H1 (cell line): Measurements from ENCODE around the gene RETREG1. TPM values are rescaled to one million over a fixed set of nuclear protein-coding genes. Genes with fewer than 3 reads are reported as not detected.

ENCODE experiments used
- CTCF ChIA-PET: fragments of 300-600 bp; sonication (Branson Sonifier 250); formaldehyde crosslinking; loops from one replicate; lab custom pipeline; 2021; ENCODE audit not compliant: partially characterized antibody; lab: Charles Lee
- POLR2A ChIA-PET: fragments of 300-600 bp; sonication (Branson Sonifier 250); formaldehyde crosslinking; loops from one replicate; lab custom pipeline; 2021; ENCODE audit warnings: inconsistent platforms; ENCODE audit not compliant: partially characterized antibody; lab: Charles Lee
- DNase-seq, 2 experiments: peaks; one replicate each; pipeline versions ENCODE4 v3.0.0 to v3.0.0-alpha.2; 2010 to 2022; ENCODE audit warnings: low spot score in 2 of 2, low read depth in 1 of 2, mixed read lengths in 1 of 2
- FAIRE-seq: peaks from 2 replicates; lab custom pipeline; 2011; peaks lifted over from hg19 to GRCh38; lab: Jason Lieb, UNC
- H2AFZ ChIP-seq: 2 replicates; pipeline ENCODE4 v1.8.1; 2012; ENCODE audit warnings: low read length, inconsistent platforms
- H2AK5ac ChIP-seq: 2 replicates; pipeline ENCODE4 v1.6.1; 2013; ENCODE audit warnings: low read depth, low read length
- H2BK120ac ChIP-seq: replicated peaks from 2 replicates; pipeline ENCODE3; 2013; ENCODE audit warnings: low read depth, low read length, inconsistent platforms
- H2BK12ac ChIP-seq: 2 replicates; pipeline ENCODE4 v1.6.1; 2013; ENCODE audit warnings: low read depth, low read length
- H2BK15ac ChIP-seq: 2 replicates; pipeline ENCODE4 v1.6.1; 2013; ENCODE audit warnings: low read length
- H2BK20ac ChIP-seq: 2 replicates; pipeline ENCODE4 v1.6.1; 2013; ENCODE audit warnings: low read length
- H2BK5ac ChIP-seq: 2 replicates; pipeline ENCODE4 v1.6.1; 2013; ENCODE audit warnings: low read depth, low read length
- H3K14ac ChIP-seq: 2 replicates; pipeline ENCODE4 v1.6.1; 2013; ENCODE audit warnings: inconsistent platforms; ENCODE audit not compliant: insufficient read length
- H3K18ac ChIP-seq: 2 replicates; pipeline ENCODE4 v1.6.1; 2013; ENCODE audit warnings: low read length; ENCODE audit errors: extremely low read depth
- H3K23ac ChIP-seq: 2 replicates; pipeline ENCODE4 v1.6.1; 2013; ENCODE audit warnings: inconsistent platforms; ENCODE audit not compliant: insufficient read length
- H3K23me2 ChIP-seq: 2 replicates; pipeline ENCODE4 v1.6.1; 2013; ENCODE audit warnings: low read depth, low read length
- H3K27ac ChIP-seq: 2 replicates; pipeline ENCODE4 v1.6.1; 2011; ENCODE audit warnings: low read depth, low read length, inconsistent platforms
- H3K27me3 ChIP-seq, 4 experiments: replicated peaks in 1 of 4; 1 replicate in 1 of 4; 2 replicates in 3 of 4; pipeline versions ENCODE4 v1.6.1 to v1.8.1; 2011 to 2013; ENCODE audit warnings: low read length in 3 of 4, mild to moderate bottlenecking in 3 of 4, inconsistent platforms in 2 of 4, mixed read lengths in 2 of 4, moderate library complexity in 1 of 4; ENCODE audit not compliant: control insufficient read depth in 3 of 4, insufficient read depth in 3 of 4; ENCODE audit errors: extremely low read depth in 1 of 4
- H3K36me3 ChIP-seq, 4 experiments: 2 replicates each; pipeline versions ENCODE4 v1.6.1 to v1.8.1; 2011 to 2013; ENCODE audit warnings: mild to moderate bottlenecking in 4 of 4, low read length in 3 of 4, moderate library complexity in 2 of 4, control low read depth in 1 of 4, inconsistent platforms in 1 of 4; ENCODE audit not compliant: insufficient read depth in 4 of 4, control insufficient read depth in 2 of 4
- H3K4ac ChIP-seq: replicated peaks from 2 replicates; pipeline ENCODE3; 2013; ENCODE audit warnings: low read length, low read depth, mixed read lengths, inconsistent platforms; ENCODE audit not compliant: insufficient read length
- H3K4me1 ChIP-seq, 4 experiments: replicated peaks in 1 of 4; 1 replicate in 1 of 4; 2 replicates in 3 of 4; pipeline versions ENCODE4 v1.6.1 to v1.8.1; 2011 to 2013; ENCODE audit warnings: low read length in 3 of 4, inconsistent platforms in 2 of 4, mixed read lengths in 1 of 4; ENCODE audit not compliant: insufficient read depth in 4 of 4, control insufficient read depth in 3 of 4
- H3K4me2 ChIP-seq, 2 experiments: 2 replicates each; pipeline versions ENCODE4 v1.6.1 to v1.8.1; 2011 to 2013; ENCODE audit warnings: low read depth in 2 of 2, low read length in 2 of 2, control low read depth in 1 of 2, inconsistent platforms in 1 of 2, mild to moderate bottlenecking in 1 of 2; ENCODE audit not compliant: insufficient read depth in 1 of 2
- H3K4me3 ChIP-seq, 4 experiments: fragments of 200-600, 300-600 bp in 1 of 4; sonication (generic), shearing (Covaris generic), sonication (Bioruptor Twin) in 1 of 4; 2 replicates each; pipeline versions ENCODE4 v1.5.1 to v1.8.1; 2011 to 2016; ENCODE audit warnings: low read length in 4 of 4, low read depth in 3 of 4, control low read depth in 2 of 4, inconsistent platforms in 2 of 4, mild to moderate bottlenecking in 2 of 4, mixed read lengths in 1 of 4, moderate library complexity in 1 of 4; ENCODE audit not compliant: insufficient read depth in 2 of 4; ENCODE audit errors: extremely low read depth in 1 of 4
- H3K56ac ChIP-seq: replicated peaks from 2 replicates; pipeline ENCODE3; 2013; ENCODE audit warnings: low read depth, mild to moderate bottlenecking, mixed read lengths, low read length, inconsistent platforms; ENCODE audit not compliant: insufficient read length
- H3K79me1 ChIP-seq: 2 replicates; pipeline ENCODE4 v1.6.1; 2013; ENCODE audit warnings: low read depth, low read length, control low read depth
- H3K79me2 ChIP-seq, 2 experiments: 2 replicates each; pipeline versions ENCODE4 v1.6.1 to v1.8.1; 2012 to 2013; ENCODE audit warnings: low read length in 2 of 2, mild to moderate bottlenecking in 2 of 2, inconsistent platforms in 1 of 2; ENCODE audit not compliant: insufficient read depth in 2 of 2, control insufficient read depth in 1 of 2
- H3K9ac ChIP-seq, 4 experiments: replicated peaks in 1 of 4; 1 replicate in 1 of 4; 2 replicates in 3 of 4; pipeline versions ENCODE4 v1.6.1 to v1.8.1; 2011 to 2013; ENCODE audit warnings: low read depth in 3 of 4, low read length in 3 of 4, control low read depth in 2 of 4, mild to moderate bottlenecking in 2 of 4, moderate library complexity in 2 of 4, inconsistent platforms in 1 of 4; ENCODE audit errors: extremely low read depth in 1 of 4
- H3K9me3 ChIP-seq, 2 experiments: 2 replicates each; pipeline versions ENCODE4 v1.6.1 to v1.8.1; 2012 to 2013; ENCODE audit warnings: mild to moderate bottlenecking in 2 of 2, moderate library complexity in 2 of 2, control low read depth in 1 of 2, inconsistent platforms in 1 of 2, low read depth in 1 of 2, low read length in 1 of 2, mixed read lengths in 1 of 2; ENCODE audit not compliant: insufficient read depth in 2 of 2
- H4K20me1 ChIP-seq, 2 experiments: replicated peaks in 1 of 2; 2 replicates each; pipeline versions ENCODE3 to v1.8.1; 2011 to 2013; ENCODE audit warnings: inconsistent platforms in 2 of 2, low read length in 2 of 2, mild to moderate bottlenecking in 1 of 2; ENCODE audit not compliant: insufficient read depth in 2 of 2, control insufficient read depth in 1 of 2
- H4K5ac ChIP-seq: 2 replicates; pipeline ENCODE4 v1.6.1; 2013; ENCODE audit warnings: low read length, low read depth, mixed read lengths, inconsistent platforms; ENCODE audit not compliant: insufficient read length
- H4K8ac ChIP-seq: 2 replicates; pipeline ENCODE4 v1.8.0; 2013; ENCODE audit warnings: mild to moderate bottlenecking, moderate library complexity, low read length, inconsistent platforms; ENCODE audit not compliant: insufficient read depth; ENCODE audit errors: extremely low read depth
- H4K91ac ChIP-seq: replicated peaks from 2 replicates; pipeline ENCODE3; 2013; ENCODE audit warnings: low read length, mixed read lengths, inconsistent platforms; ENCODE audit not compliant: insufficient read length
- JUND ChIP-seq: IDR thresholded peaks from 2 replicates; pipeline ENCODE4 v1.6.1; 2011; ENCODE audit warnings: mild to moderate bottlenecking, improper control_type of control experiment, low read length
- MAFK ChIP-seq: IDR thresholded peaks from 2 replicates; pipeline ENCODE4 v1.6.1; 2012; ENCODE audit warnings: low read depth, mild to moderate bottlenecking, improper control_type of control experiment, low read length
- POU5F1 ChIP-seq: IDR thresholded peaks from 2 replicates; pipeline ENCODE4 v1.6.1; 2011; ENCODE audit warnings: low read depth, mild to moderate bottlenecking, low read length, moderate library complexity
- RAD21 ChIP-seq, 2 experiments: IDR thresholded peaks in 1 of 2; conservative IDR thresholded peaks in 1 of 2; 2 replicates each; pipeline ENCODE4 v1.6.1; 2011; ENCODE audit warnings: low read depth in 2 of 2, low read length in 2 of 2, improper control_type of control experiment in 1 of 2, inconsistent platforms in 1 of 2, mild to moderate bottlenecking in 1 of 2, moderate library complexity in 1 of 2
- RFX5 ChIP-seq: IDR thresholded peaks from 2 replicates; pipeline ENCODE4 v1.6.1; 2011; ENCODE audit warnings: low read depth, low read length, improper control_type of control experiment, borderline replicate concordance
- WGBS, 2 experiments: shearing (Covaris generic) in 1 of 2; methylation state at CpG; one replicate each; pipeline versions ENCODE4 v1.1.6 to v1.1.7; 2013 to 2015; ENCODE audit warnings: low lambda C conversion rate in 2 of 2, mixed read lengths in 2 of 2, inconsistent platforms in 1 of 2, low coverage in 1 of 2, missing lambda C conversion rate in 1 of 2; ENCODE audit not compliant: insufficient replicate concordance in 2 of 2, insufficient coverage in 1 of 2, insufficient read length in 1 of 2; ENCODE audit errors: extremely low coverage in 1 of 2, missing lambda C conversion rate in 1 of 2; 5-methylcytosine and 5-hydroxymethylcytosine counted together
- polyA plus RNA-seq, 7 experiments: library from polyadenylated mRNA; depleted of rRNA in 3 of 7; stranded (reverse) in 5 of 7; unstranded in 2 of 7; fragments of >200 nt in 5 of 7; fragments of 200-250 nt in 2 of 7; gene quantifications; 1 replicate in 5 of 7; 2 replicates in 1 of 7; 4 replicates in 1 of 7; pipeline versions ENCODE4 v1.2.1 to v1.2.3, GENCODE V29; 2011 to 2013; ENCODE audit warnings: missing spikeins in 2 of 7, mixed read lengths in 2 of 7
- total RNA-seq: library from RNA; stranded (reverse); fragmentation: NEBNext Ultra II Directional; extraction: Animal tissue kit (Norgen Biotek cat#: 25700); gene quantifications from 2 replicates; pipeline ENCODE4 v1.2.1, GENCODE V29; 2021

RETREG1 gene
- total and polyA plus RNA-seq, 2 of the 8 experiments (the other 6 are each of a cell fraction or from before 2014, with no cell fraction given) = 0.62 to 1.9 TPM

DNA sequence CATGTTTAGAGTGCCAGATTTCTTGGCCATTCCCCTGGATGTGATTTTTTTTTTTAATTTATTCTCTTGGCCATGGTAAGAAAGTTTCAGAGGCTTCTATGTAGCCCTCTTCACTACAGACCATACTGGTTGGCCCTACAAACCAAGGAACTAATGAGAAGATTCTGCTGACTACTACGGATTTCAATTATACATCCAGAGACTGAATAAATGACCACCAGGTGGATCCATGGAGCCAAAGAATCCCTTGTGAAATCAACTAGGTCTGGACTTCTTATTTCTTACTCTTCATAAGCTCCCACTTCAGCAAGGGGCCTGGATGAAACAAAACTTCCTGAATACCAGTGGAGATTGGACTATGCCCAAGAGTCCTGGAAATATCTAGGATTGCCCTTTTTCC, 178.8 kb downstream of the RETREG1 start:
- H2BK15ac ChIP-seq = no peak overlapping the region
- H3K79me2 ChIP-seq = no peaks in the 10 kb centered on the region
- TF ChIP-seq JUND = no peak
- peak; percentile 72 for TF ChIP-seq MAFK
- TF ChIP-seq POU5F1 = no peak
- no peak for TF ChIP-seq RFX5
- TF ChIP-seq RAD21 (IDR thresholded peaks at IDR 0.05 in 1 of 2, conservative IDR thresholded peaks at IDR 0.05 in 1 of 2; ENCODE audit: low read depth in 2 of 2, low read length in 2 of 2) = peak in 1 of 2 experiments; percentile 11; a peak in 1 of 4 replicates
- no peak overlapping the region for H3K9ac ChIP-seq
- H3K27me3 ChIP-seq = no peaks in the 10 kb centered on the region
- no peak overlapping the region for H3K4me3 ChIP-seq
- no peak overlapping the region for H3K27ac ChIP-seq
- no peak overlapping the region for H3K56ac ChIP-seq
- no peak overlapping the region for H2BK20ac ChIP-seq
- H2BK5ac ChIP-seq = no peak overlapping the region
- H3K4ac ChIP-seq = no peak overlapping the region
- FAIRE-seq = no peak
- H2BK120ac ChIP-seq = no peak overlapping the region
- H4K20me1 ChIP-seq = no peaks in the 10 kb centered on the region
- no peak overlapping the region for H3K14ac ChIP-seq
- H2AFZ ChIP-seq = no peak overlapping the region
- H3K4me1 ChIP-seq = no peaks in the 10 kb centered on the region
- no peak overlapping the region for H3K4me2 ChIP-seq
- no peak overlapping the region for H4K5ac ChIP-seq
- CTCF ChIA-PET = interaction anchor here (0.6 to 2.8 kb wide), 13 partner anchors 9 to 792 kb away, joined by 3 to 19 read pairs (median 4); partner anchors contain the start of gene MARCHF11
- no peak overlapping the region for H4K91ac ChIP-seq
- WGBS, 2 experiments = 88% methylated on average over 1 of the region's 1 CpG; no CpG with 5 or more reads in 1 of the 2 experiments
- peaks cover 0 to 5% of the 10 kb centered on the region in 2 experiments; a peak in 1 of 4 replicates for H3K9me3 ChIP-seq
- no peak overlapping the region for H3K23ac ChIP-seq
- no peaks in the 10 kb centered on the region; the same call in 1 of the 2 replicates for H3K23me2 ChIP-seq
- H3K36me3 ChIP-seq = no peaks in the 10 kb centered on the region
- no peaks in the 10 kb centered on the region for H3K79me1 ChIP-seq
- no peak overlapping the region for H2AK5ac ChIP-seq
- POLR2A ChIA-PET = interaction anchor here (0.9 kb wide), 1 partner anchor 11 kb away, joined by 3 read pairs; no protein-coding TSS in a partner anchor
- H4K8ac ChIP-seq = no peak overlapping the region
- no peak overlapping the region for H2BK12ac ChIP-seq
- DNase-seq = no peak
- H3K18ac ChIP-seq = no peak overlapping the region
